Chondrocyte (in vitro differentiated cells): ENCODE results near the gene TPGS2. TPM values are rescaled to one million over a fixed set of nuclear protein-coding genes. Genes with fewer than 3 reads are reported as not detected.

Experiments used
- DNase-seq: peaks from one replicate; pipeline ENCODE4 v3.0.0; 2021; ENCODE audit warnings: mixed read lengths, low spot score
- H3K27ac Mint-ChIP-seq: one replicate; pipeline ENCODE4 v1.8.0; 2021; ENCODE audit warnings: mild to moderate bottlenecking, moderate library complexity, mixed read lengths; ENCODE audit not compliant: unreplicated experiment
- H3K27me3 Mint-ChIP-seq: 2 replicates; pipeline ENCODE4 v1.8.0; 2021; ENCODE audit warnings: low read depth, mixed read lengths
- H3K36me3 Mint-ChIP-seq: 2 replicates; pipeline ENCODE4 v1.8.0; 2021; ENCODE audit warnings: low read depth, mixed read lengths
- H3K4me1 Mint-ChIP-seq: 2 replicates; pipeline ENCODE4 v1.8.0; 2021; ENCODE audit warnings: low read depth, mild to moderate bottlenecking, mixed read lengths
- H3K4me3 Mint-ChIP-seq: one replicate; pipeline ENCODE4 v1.8.0; 2021; ENCODE audit warnings: mild to moderate bottlenecking, moderate library complexity, mixed read lengths; ENCODE audit not compliant: unreplicated experiment
- H3K9me3 Mint-ChIP-seq: 2 replicates; pipeline ENCODE4 v1.8.0; 2021; ENCODE audit warnings: low read depth, mixed read lengths
- total RNA-seq: library from RNA; stranded (reverse); gene quantifications from 3 replicates; pipeline ENCODE4 v1.2.1, GENCODE V29; 2021
- TF ChIP-seq, protein P1 (sequence below): fragments of 200-600 bp; sonication (generic); IDR thresholded peaks from 2 replicates; pipeline ENCODE4 v1.5.0; 2021; ENCODE audit warnings: antibody characterized with exemption, mild to moderate bottlenecking, moderate library complexity

Gene TPGS2
- total RNA-seq, 1 donor from 2014 or later = 111 TPM

- Mint-ChIP-seq H3K9me3 (no peaks in the 10 kb centered on the region), H3K4me3 (no peak overlapping the region)
Observed at GRCh38 chr18:36833120-36833519, 4.3 kb upstream of the TPGS2 start.

GRCh38 chr18:36831139-36831538 lies 2.3 kb upstream of the TPGS2 start:
- Mint-ChIP-seq H3K27me3 (no peaks in the 10 kb centered on the region), H3K4me1 (peaks cover 27% of the 10 kb centered on the region), H3K4me3 (no peak overlapping the region), H3K27ac (no peak overlapping the region), H3K36me3 (peaks cover 2% of the 10 kb centered on the region), H3K9me3 (no peaks in the 10 kb centered on the region)
- no peak for DNase-seq
- TF ChIP-seq, protein P1, sequence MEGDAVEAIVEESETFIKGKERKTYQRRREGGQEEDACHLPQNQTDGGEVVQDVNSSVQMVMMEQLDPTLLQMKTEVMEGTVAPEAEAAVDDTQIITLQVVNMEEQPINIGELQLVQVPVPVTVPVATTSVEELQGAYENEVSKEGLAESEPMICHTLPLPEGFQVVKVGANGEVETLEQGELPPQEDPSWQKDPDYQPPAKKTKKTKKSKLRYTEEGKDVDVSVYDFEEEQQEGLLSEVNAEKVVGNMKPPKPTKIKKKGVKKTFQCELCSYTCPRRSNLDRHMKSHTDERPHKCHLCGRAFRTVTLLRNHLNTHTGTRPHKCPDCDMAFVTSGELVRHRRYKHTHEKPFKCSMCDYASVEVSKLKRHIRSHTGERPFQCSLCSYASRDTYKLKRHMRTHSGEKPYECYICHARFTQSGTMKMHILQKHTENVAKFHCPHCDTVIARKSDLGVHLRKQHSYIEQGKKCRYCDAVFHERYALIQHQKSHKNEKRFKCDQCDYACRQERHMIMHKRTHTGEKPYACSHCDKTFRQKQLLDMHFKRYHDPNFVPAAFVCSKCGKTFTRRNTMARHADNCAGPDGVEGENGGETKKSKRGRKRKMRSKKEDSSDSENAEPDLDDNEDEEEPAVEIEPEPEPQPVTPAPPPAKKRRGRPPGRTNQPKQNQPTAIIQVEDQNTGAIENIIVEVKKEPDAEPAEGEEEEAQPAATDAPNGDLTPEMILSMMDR = no peak

More at GRCh38 chr18:36833120-36833519, 4.3 kb upstream of the TPGS2 start:
- Mint-ChIP-seq H3K36me3 (peaks cover 10% of the 10 kb centered on the region), H3K27ac (no peak overlapping the region), H3K27me3 (no peaks in the 10 kb centered on the region), H3K4me1 (peaks cover 18% of the 10 kb centered on the region)
- DNase-seq = no peak
- TF ChIP-seq, protein P1 = no peak

- H3K27me3 Mint-ChIP-seq = no peaks in the 10 kb centered on the region
- no peaks in the 10 kb centered on the region for H3K9me3 Mint-ChIP-seq
- peaks cover 2% of the 10 kb centered on the region for H3K36me3 Mint-ChIP-seq
- no peak overlapping the region for H3K27ac Mint-ChIP-seq
- TF ChIP-seq, protein P1 = no peak
- peak overlapping the region; percentile 98 for H3K4me3 Mint-ChIP-seq
- no peak for DNase-seq
- H3K4me1 Mint-ChIP-seq = peaks cover 27% of the 10 kb centered on the region
Observed at GRCh38 chr18:36830158-36830495, 1.3 kb upstream of the TPGS2 start.

- H3K27me3 Mint-ChIP-seq = no peaks in the 10 kb centered on the region
- peaks cover 27% of the 10 kb centered on the region for H3K4me1 Mint-ChIP-seq
- TF ChIP-seq, protein P1 = peak; percentile 43
- H3K36me3 Mint-ChIP-seq = peaks cover 2% of the 10 kb centered on the region
- H3K27ac Mint-ChIP-seq = peak overlapping the region; percentile 96
- no peak for DNase-seq
- no peaks in the 10 kb centered on the region for H3K9me3 Mint-ChIP-seq
- H3K4me3 Mint-ChIP-seq = peak overlapping the region; percentile 98
Observed at GRCh38 chr18:36829362-36830157, 758 bp upstream of the TPGS2 start.

- no peak for DNase-seq
Observed at GRCh38 chr18:36828157-36828629, 609 bp downstream of the TPGS2 start.

More at GRCh38 chr18:36828157-36828629, 609 bp downstream of the TPGS2 start:
- peaks cover 2% of the 10 kb centered on the region for H3K36me3 Mint-ChIP-seq
- peaks cover 34% of the 10 kb centered on the region for H3K4me1 Mint-ChIP-seq
- H3K27ac Mint-ChIP-seq = peak overlapping the region; percentile 96
- H3K9me3 Mint-ChIP-seq = no peaks in the 10 kb centered on the region
- H3K4me3 Mint-ChIP-seq = peak overlapping the region; percentile 98
- H3K27me3 Mint-ChIP-seq = no peaks in the 10 kb centered on the region
- TF ChIP-seq, protein P1 = peak; percentile 11
